ENCODE data around the gene FYB1.
"Not testable (repeated sequence)": the region's sequence is repeated elsewhere in the genome, so short reads cannot be mapped to it uniquely, and the experiment has no call there.

Gene FYB1

GRCh38 chr5:39219437-39219836 lies at the start of gene FYB1:
Gene FYB1, minus strand, starts transcription at chr5:39219563. Its CDS starts 16,603 bp downstream, at chr5:39202960.
- peak in 18 of 58 donors; percentile 2 to 44 (median 13) for DNase-seq

- no peak for DNase-seq
Observed at GRCh38 chr5:39267186-39267585, 47.8 kb upstream of the FYB1 start.

GRCh38 chr5:39266442-39266841 lies 47.1 kb upstream of the FYB1 start:
- DNase-seq, result no peak

GRCh38 chr5:39264528-39264927 lies 45.2 kb upstream of the FYB1 start:
- DNase-seq, result no peak

GRCh38 chr5:39262981-39263380 lies 43.6 kb upstream of the FYB1 start:
- DNase-seq, result no peak

GRCh38 chr5:39260095-39260494 lies 40.7 kb upstream of the FYB1 start:
- DNase-seq, result no peak

- DNase-seq, result no peak
Observed at GRCh38 chr5:39257554-39257953, 38.2 kb upstream of the FYB1 start.

GRCh38 chr5:39256477-39257235 lies 37.3 kb upstream of the FYB1 start:
- no peak for DNase-seq

- no peak for DNase-seq
Observed at GRCh38 chr5:39255406-39255805, 36.0 kb upstream of the FYB1 start.

- DNase-seq, result no peak
Observed at GRCh38 chr5:39254671-39255070, 35.3 kb upstream of the FYB1 start.

GRCh38 chr5:39253196-39253595 lies 33.8 kb upstream of the FYB1 start:
- DNase-seq, result no peak

GRCh38 chr5:39249564-39250274 lies 30.4 kb upstream of the FYB1 start:
- DNase-seq, result no peak

- no peak for DNase-seq
Observed at GRCh38 chr5:39249069-39249468, 29.7 kb upstream of the FYB1 start.

- DNase-seq, result no peak
Observed at GRCh38 chr5:39240750-39241149, 21.4 kb upstream of the FYB1 start.

GRCh38 chr5:39238366-39239105 lies 19.2 kb upstream of the FYB1 start:
- no peak for DNase-seq

- no peak for DNase-seq
Observed at GRCh38 chr5:39236718-39237117, 17.4 kb upstream of the FYB1 start.

GRCh38 chr5:39235648-39236047 lies 16.3 kb upstream of the FYB1 start:
- DNase-seq, result no peak

- not testable (repeated sequence) for DNase-seq
Observed at GRCh38 chr5:39234494-39234893, 15.1 kb upstream of the FYB1 start.

- DNase-seq, result no peak
Observed at GRCh38 chr5:39233783-39234182, 14.4 kb upstream of the FYB1 start.

- DNase-seq, result no peak
Observed at GRCh38 chr5:39231705-39232525, 12.6 kb upstream of the FYB1 start.

GRCh38 chr5:39228596-39228995 lies 9.2 kb upstream of the FYB1 start:
- DNase-seq, result no peak

Data from anterior cingulate cortex (tissue), 58 donors.